Stimulated activated naive CD4-positive, alpha-beta T cell treated with Interleukin-2 at 50 U/mL for 16 hours (primary cell): Measurements from ENCODE around the gene DLL1.

Source experiments
- DNase-seq: peaks from one replicate; lab custom pipeline; 2025; lab: John Stamatoyannopoulos, UW

The DLL1 gene

DNA sequence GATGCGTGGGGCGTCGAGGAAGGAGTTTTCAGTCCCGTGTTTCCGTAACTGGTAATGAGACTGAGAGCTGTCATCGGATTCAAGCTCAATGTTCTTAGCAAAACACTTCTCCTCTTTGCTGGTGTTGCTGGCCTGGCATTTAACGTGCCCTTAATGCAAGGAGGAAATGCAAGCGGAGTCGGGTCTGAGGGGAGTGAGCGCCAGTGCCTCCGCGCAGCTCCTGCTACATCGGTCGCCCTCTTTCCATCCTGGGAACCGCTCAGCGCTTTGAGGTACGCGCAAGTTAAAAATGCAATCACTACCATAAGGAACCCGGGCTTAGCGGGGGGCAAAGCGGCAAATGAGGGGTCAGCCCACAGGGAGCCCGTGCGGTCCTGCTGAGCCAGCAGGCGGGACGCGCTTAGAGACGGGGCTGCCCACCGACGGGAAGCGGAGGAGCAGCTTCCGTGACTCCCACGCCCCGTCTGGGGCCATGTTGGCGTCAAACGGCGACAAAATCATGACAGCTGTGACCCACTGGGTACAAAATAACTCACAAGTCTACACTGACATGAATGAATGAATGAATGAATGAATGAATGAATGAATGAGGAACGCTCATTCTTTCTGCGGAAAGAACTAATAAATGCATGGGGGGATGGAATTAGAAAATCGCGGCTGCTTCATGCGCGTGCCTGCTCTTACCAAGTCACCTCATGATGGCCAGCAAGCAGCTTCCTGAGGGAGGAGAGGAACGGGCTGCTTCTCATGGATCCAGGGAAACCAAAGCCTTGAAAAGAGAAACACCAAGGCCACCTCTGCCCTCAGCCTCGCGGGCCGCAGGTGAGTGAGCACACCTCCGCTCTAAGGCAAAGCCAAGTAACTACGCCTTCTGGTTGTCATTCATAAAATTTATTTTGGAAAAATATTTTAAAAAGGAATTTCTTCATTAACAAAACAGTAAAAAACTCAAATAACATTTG, 9.3 kb downstream of the DLL1 start:
- no peak for DNase-seq

DNA sequence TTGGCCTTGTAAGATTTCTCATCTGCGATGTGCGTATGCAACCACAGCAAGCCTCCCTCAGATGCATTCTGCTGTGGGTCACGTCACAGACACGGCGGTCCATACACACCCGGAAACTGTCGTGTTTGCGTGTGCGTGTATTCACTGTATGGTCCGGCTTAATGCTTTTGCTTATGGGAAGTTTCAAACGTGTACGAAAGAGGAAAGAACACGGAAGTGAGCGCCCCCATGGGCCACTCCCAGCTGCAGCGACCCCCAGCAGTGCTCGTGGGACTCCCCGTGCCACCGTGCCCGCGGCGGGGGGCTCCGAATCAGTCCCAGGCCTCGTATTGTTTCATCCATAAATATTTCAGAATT, 10.2 kb downstream of the DLL1 start:
- no peak for DNase-seq

- DNase-seq: no peak
Measured at GRCh38 chr6:170279977-170280688, 10.7 kb downstream of the DLL1 start.

DNA sequence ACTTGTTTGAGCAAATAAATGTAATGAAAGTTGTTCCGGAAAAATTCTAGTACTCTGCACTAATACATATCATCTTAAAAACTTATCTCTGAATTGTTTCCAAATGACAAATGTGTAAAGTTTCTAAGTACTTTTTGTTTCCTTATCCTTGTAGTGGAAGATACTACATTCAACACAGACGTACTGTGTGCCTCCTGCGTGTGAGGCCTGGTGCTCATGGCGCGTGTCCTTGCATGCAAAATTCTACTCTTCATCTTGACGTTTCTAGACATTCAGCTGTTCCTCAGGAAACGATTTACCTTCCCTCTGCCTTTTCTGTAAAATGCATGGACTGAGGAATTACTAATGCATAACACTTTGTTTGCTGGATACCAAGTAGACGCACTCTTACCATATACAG, 11.5 kb downstream of the DLL1 start:
- no peak for DNase-seq

GRCh38 chr6:170278743-170279094, 12.2 kb downstream of the DLL1 start:
- no peak for DNase-seq

DNA sequence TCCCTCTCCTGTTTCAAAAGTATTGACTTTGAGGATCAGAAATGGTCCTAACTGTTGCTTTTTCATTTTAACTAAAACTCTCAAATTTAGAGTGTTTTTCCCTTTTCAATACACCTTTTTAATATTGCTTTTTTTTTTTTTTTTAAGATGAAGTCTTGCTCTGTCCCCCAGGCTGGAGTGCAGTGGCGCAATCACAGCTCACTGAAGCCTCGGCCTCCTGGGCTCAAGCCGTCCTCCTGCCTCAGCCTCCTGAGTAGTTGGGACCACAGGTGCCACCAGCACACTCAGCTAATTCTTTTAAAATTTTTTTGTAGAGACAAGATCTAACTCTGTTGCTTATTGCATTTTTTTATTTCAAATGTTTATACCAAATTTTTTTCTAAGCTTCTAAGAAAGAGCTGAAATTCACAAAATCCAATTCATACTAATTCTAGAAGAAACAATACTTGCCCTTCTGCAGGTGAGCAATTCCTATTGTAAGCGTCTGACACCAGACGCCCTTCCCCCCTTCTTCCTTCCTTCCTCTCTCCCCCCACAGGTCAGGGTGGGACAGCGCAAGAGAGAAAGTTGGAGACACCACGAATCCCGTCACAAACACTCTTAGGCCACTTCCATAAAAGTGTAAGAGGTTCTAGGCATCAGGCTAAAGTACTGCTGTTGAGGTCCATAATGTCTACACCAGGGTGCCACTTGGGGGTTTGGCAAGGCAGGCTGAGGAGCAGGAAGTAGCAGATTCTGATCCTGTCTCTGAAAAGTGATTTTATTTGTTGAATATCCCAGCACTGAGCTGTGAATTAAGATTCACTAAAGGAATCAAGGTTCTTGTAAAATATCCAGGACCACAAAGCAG, 12.8 kb downstream of the DLL1 start:
- DNase-seq: no peak

- no peak for DNase-seq
Measured at GRCh38 chr6:170276369-170277057, 14.4 kb downstream of the DLL1 start.

DNA sequence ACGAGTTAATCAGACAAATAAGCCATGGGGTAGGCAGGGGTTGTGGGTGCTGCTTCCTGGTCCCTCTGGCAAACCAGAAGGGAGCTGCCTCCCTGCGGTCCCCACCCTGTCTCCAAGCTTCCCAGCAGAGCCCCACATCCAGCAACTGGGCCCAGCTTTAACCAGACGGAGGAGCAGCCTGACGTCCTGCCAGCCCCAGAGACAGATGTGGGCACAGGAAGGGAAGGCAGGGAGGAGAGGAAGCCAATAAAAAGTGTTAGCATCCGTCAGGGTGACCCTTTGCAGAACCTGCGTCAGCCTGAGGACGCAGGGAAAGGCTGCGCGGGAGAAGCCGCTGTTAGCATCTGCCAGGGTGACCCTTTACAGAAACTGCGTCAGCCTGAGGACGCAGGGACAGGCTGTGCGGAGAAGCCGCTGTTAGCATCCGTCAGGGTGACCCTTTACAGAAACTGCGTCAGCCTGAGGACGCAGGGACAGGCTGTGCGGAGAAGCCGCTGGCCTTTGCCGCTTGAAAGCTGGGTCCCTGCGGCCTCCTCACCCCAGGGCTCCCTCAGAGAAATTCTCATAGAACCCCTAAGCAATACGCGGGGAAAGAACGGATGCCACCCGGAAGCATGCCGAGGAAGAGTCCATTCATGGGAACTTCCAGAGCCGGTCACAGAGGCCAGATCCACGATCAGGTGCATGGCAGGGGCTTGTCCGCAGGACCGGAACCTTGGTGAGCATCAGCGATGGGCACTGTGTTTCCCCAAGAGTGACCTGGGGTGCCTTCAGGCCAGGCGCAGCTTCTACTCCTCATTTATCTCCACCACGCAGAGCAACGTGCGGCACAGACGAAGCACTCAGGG, 15.9 kb downstream of the DLL1 start:
- DNase-seq: no peak

DNA sequence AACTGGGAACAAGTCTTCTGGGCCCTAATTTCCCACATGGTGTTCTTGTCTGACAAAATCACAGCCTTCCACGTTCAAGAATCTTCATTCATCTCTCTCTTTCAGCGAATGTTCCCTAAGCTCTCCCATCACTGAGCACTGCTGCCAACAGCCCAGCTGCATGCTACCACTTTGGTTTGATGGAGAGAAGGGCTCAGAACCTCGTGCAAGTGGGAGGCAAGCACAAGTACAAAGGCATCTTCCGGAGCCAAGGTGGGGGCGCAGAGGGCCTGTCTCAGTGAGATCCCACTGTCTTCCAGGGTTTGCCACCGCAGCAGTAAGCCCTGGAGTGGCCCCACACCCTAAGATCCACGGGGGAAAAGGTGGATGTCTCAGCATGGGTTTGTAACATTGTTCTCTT, 17.2 kb downstream of the DLL1 start:
- no peak for DNase-seq

DNA sequence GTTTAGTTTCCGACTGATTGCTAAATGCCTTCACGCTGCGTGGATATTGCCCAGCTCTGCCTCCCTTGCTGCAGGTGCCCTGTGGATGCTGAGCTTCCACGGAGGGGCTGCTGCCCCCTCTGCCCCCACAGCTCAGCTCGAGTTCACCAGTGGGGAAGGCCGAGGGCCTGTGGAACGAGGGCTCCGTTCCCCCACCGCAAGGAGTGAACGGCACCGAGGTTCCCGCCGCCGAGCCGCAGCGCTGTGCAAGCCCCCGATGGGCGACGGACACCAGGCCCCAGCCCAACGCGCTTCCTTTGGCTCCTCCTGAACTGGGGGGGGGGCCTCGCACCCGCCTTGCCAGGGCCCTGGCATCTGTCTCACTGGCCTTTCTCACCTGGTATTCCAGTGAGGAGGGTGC, 17.7 kb downstream of the DLL1 start:
- DNase-seq: no peak

GRCh38 chr6:170272341-170273065, 18.4 kb downstream of the DLL1 start:
- no peak for DNase-seq

DNA sequence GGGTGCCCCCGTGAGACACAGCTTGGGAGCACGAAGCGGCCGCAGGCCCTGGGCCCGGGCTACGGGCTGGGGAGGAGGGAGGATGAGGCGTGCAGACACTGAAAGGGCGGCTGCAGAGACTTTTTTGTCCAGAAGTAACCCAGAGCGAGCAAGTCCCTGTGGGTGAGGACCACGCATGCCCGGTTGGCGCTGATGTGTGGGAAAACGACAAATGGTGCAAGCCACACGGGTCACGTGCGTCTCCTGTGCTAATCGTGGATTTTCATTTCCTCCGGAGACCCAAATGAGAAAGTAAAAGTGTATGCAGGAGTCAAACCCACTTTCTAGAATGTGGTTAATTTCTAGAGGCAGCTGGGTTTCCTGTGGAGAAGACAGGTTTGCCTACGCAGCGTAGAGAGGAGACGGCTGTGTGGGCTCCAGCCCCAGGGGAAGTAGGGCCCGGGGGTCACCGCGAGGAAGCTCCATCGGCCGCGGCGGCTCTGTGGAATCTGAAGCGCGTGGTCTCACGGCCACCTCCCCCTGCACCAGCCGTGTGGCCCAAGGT, 19.0 kb downstream of the DLL1 start:
- DNase-seq: peak; percentile 62

- DNase-seq: no peak
Measured at GRCh38 chr6:170270984-170271593, 19.8 kb downstream of the DLL1 start.

- DNase-seq: no peak
Measured at GRCh38 chr6:170269846-170270541, 20.9 kb downstream of the DLL1 start.

GRCh38 chr6:170269151-170269845, 21.6 kb downstream of the DLL1 start:
- no peak for DNase-seq

DNA sequence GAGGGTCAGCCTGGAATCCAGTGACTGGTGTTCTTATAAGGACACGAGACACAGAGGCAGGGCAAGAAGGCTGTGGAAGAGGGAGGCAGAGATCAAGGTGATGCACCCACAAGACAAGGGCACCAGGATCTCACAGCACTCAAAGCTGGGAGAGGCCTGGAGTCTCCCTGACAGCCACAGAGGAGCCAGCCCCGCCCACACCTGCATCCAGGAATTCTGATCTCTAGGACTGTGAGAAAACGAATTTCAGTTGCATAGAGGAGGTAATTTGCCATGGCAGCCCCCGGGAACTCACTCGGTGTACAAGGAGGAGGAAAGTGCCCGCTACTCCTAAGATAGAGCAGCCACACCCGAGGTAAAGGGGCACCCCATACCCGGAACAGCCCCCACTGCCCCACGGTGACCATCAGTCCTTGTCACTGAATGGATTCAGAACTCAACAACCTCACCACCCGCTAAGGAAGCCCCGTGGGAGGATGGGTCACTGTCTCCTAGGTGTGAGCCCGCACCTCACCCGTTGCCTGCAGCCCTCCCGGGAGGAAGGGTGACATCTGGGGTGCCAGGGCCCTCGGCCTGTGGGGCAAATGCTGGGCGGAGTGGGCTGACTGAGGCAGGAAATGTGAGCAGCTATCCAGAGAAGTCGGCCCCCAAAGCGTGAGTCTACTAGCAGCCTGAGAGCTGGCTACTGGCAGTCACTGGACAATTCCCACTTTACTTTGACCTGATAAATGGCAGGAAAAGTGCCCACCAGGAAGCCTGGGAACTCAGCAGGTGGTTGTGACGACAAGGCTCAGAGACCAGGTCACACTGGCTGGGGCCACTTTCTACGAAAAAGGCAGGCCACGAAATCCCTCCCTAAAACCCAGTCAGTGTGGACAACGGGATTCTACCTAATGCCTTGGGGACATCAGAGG, 22.4 kb downstream of the DLL1 start:
- DNase-seq: no peak

- DNase-seq: no peak
Measured at GRCh38 chr6:170267688-170268087, 23.2 kb downstream of the DLL1 start.
